GM18873 (cell line): ENCODE measurements around the gene ADAMTS20.
"Not testable (repeated sequence)": the region's sequence is repeated elsewhere in the genome, so short reads cannot be mapped to it uniquely, and the experiment has no call there.

Source experiments
- ATAC-seq: cut with Tn5 transposase; IDR thresholded peaks from one replicate; pipeline ENCODE4 v1.9.1; 2021; ENCODE audit warnings: mild to moderate bottlenecking, moderate library complexity, moderate number of reproducible peaks; ENCODE audit not compliant: unreplicated experiment, low FRiP score

ADAMTS20 gene, protein sequence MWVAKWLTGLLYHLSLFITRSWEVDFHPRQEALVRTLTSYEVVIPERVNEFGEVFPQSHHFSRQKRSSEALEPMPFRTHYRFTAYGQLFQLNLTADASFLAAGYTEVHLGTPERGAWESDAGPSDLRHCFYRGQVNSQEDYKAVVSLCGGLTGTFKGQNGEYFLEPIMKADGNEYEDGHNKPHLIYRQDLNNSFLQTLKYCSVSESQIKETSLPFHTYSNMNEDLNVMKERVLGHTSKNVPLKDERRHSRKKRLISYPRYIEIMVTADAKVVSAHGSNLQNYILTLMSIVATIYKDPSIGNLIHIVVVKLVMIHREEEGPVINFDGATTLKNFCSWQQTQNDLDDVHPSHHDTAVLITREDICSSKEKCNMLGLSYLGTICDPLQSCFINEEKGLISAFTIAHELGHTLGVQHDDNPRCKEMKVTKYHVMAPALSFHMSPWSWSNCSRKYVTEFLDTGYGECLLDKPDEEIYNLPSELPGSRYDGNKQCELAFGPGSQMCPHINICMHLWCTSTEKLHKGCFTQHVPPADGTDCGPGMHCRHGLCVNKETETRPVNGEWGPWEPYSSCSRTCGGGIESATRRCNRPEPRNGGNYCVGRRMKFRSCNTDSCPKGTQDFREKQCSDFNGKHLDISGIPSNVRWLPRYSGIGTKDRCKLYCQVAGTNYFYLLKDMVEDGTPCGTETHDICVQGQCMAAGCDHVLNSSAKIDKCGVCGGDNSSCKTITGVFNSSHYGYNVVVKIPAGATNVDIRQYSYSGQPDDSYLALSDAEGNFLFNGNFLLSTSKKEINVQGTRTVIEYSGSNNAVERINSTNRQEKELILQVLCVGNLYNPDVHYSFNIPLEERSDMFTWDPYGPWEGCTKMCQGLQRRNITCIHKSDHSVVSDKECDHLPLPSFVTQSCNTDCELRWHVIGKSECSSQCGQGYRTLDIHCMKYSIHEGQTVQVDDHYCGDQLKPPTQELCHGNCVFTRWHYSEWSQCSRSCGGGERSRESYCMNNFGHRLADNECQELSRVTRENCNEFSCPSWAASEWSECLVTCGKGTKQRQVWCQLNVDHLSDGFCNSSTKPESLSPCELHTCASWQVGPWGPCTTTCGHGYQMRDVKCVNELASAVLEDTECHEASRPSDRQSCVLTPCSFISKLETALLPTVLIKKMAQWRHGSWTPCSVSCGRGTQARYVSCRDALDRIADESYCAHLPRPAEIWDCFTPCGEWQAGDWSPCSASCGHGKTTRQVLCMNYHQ (N-terminal part only)

DNA sequence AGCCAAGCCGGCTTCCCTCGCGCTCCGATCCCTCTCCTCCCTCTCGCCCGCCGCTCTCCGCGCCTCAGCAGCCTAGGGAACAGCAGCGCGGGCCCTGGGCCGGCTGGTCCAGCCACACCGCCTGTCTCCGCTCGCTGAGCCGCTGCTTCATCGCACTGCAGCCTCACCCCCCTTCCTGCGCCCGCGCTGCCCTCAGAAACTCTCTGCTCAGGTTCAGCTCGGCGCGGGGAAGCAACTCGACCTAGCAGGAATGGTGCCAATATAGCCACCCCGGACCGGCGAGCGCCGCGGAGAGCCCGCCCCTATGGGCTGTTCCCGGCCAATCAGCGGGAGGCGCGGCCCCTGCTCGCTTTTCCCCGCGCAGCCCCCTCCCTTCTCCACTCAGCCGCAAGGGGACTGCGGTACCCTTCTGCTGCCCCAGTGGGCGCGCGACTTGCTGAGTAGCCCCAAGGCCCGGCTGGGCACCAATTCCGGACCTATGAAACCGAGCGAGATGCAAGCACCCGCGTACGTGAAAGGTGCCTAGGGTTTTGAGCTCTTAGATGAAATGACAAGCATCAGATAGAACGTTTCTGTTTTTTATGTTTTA lies at the start of gene ADAMTS20:
Gene ADAMTS20 (minus strand): TSS at position 233 of the 589 bp plus-strand sequence. CDS start 282 bp downstream, outside the sequence.
- ATAC-seq: no peak

DNA sequence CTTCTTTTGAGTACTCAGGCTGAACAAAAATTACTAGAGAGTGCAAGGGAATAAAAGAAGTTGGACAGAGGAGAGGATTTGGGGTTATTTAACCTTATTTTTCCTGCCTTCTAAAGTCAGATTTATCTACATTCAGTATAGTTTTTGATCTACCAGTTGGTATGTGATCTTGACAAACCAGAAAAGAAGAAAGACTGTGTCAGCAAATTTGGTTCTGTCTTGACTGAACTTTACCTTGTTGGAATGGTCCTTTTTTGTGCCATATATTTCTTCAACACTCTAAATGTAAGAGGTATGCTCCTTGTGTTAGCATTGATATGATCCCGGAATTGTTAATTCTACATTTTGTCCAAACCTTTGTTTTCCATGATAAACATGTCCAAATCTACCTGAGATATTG lies 47.7 kb upstream of the ADAMTS20 start:
- no peak for ATAC-seq

DNA sequence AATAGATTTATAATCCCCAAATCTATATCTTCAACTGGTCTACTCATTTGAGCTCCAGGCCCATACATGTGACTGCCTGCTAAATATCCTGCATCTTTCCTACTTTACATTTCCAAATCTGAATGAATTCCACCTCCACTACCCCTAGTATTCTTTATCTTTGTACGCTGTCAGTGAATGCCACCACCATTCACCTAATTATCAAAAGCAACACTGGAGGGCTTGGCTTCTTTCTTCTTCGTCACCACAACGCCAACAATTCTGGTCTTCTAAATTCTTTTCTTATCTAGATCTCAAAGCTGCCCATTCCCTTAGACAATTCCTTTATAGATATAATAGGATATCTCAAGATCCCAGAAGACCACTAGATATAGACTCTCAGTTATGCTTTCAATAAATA lies 47.1 kb upstream of the ADAMTS20 start:
- no peak for ATAC-seq

DNA sequence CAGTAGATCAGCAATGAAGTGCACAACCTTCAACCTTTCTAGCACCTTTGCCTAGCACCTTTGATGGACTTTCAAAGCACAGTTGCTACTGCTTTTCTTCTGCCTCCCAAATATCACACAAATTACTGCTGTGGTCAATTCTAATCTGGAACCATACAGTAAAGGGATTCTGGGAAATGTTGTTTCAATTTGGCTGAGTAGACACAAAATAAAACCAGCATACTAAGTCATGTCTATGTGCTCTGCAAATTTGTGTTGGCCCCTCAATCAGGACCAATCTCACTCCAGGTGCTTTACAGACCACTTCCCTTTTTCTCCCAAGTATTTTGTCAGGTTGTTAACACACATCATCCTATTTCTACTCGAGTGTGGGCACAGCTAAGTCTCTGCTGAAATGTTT lies 38.3 kb upstream of the ADAMTS20 start:
- ATAC-seq: no peak

DNA sequence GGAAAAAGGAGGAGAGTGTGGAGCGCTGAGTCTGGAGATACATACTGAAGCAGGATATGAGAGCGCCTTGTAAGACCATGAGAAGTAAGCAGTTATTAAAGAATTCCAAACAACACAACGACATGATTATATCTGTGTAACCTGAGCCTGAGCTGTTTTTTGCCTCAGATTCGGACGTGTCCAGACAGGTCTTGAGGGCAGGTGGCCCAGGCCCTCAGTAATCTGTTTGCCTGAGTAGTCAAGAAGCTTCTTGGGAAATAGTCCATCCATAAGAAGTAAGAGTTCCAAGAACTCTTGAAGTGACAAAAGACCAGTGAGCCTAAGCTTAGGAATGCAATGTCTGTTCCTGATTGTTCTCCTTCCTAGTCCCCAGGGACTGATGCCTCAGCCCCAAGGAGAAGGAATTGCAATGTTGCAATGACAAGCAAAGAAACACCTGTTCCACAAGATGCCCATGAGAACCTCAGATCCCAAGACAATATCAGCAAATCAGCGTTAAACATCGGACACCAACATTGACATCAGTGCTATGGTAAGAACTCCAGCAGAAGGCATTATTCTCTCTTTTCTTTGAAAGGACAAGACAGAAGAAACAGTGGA lies 34.7 kb upstream of the ADAMTS20 start:
- no peak for ATAC-seq

DNA sequence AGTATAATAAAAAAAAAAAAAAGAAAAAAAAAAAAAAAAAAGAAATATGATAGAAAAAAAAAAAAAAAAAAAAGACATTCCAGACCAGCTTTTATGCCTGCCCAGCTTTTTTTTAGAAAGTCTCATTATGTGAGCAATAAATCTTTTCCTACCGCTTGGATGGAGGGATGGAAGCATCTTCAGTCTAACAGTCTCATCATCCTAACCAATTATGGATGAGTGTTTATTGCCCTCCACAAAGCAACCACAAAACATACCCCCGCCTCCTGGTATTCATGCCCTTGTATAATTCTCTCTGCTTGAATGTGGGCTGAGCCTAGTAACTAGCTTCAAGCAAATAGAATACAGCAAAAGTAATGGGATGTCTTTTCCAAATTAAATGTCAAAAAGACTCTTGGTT lies 33.7 kb upstream of the ADAMTS20 start:
- ATAC-seq: no peak

DNA sequence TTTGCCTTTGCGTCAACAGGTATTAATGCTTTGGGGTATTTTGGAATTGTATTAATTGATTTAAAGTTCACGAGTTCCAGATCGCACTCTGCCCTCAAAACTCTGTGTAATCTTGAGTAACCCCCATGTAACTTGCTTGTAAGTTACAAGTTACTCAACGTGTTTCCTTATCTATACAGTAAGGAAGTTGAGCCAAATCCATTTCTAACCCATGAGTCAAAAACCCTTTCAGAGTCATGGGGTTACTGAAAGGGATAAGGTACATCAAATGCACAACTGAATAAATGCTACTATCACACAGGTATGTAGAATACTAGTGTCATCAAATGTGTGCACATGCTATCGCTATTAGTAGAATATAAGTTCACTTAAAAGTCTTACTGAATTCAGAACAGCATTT lies 28.6 kb upstream of the ADAMTS20 start:
- ATAC-seq: no peak

DNA sequence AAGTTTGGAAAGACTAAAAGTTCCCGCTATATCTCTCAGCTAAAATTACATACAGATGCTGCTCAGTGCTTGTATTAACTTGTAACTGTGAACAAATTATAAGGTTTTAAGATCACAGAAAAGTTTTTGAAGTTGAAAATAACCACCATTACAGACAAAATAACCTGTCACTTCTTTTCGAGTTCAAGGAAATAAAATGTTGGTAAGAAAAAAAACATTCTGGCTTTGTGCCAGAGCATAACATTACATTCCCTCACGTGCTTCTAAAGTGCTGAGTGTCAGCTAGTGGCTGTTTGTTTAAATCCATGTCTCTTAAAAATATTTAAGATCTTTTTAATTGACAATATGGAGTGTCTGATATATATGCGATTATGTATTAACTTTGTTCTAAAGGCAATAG lies 27.2 kb upstream of the ADAMTS20 start:
- no peak for ATAC-seq

DNA sequence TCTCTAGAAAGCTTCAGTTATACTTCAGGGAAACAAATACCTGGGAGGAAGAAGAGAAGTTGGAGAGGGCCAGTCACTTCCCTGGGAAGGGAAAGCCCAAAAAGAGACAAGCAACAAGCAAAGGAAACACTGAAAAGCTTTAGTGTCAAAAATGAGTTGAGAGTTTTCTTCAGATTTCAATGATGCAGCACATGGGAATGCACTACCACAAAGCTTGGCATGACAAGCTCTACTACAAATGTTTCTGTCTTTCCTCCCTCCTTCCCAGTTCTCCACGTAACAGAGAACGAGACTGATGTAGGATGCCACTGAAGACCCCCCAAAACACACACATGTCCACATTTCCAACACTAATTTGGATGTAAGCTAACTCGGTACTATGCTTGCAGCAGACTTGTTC lies 26.8 kb upstream of the ADAMTS20 start:
- ATAC-seq: no peak

DNA sequence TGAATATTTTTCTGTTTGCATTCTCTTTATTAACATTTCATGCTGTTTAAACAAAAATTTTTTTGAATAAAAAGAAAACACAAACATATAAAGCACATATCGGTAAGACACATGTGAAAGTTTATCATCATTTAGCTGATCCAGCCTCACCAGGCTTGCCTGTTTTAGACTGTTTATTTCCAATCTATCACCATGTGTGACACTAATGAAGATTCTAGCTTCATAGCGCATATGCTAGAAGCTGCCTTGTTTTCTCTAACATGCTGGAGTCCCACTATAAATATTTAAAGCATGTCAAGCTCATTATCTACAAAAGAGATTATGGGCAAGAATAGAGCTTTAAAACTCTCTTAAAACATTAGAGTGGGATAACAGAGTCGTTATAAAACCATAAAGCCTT lies 25.4 kb upstream of the ADAMTS20 start:
- ATAC-seq: no peak

DNA sequence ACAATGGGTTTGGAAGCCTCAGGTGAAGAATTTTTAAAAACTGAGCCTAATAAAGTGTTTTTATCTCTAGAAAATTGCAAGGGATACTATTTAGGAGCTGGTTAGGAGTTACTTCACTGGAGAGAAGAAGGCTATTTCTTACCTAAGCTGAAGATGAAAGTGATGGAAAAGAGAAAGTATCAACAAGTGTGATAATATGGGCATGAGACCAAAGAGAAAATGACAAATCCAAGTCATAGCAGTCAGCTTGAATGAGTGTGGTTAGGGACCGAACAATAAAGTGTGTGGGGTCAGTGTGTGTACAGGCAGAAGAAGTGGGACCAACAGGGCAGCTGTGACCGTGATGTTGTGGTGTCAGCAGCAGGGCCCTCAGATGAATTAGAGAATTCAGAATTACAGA lies 24.2 kb upstream of the ADAMTS20 start:
- no peak for ATAC-seq

DNA sequence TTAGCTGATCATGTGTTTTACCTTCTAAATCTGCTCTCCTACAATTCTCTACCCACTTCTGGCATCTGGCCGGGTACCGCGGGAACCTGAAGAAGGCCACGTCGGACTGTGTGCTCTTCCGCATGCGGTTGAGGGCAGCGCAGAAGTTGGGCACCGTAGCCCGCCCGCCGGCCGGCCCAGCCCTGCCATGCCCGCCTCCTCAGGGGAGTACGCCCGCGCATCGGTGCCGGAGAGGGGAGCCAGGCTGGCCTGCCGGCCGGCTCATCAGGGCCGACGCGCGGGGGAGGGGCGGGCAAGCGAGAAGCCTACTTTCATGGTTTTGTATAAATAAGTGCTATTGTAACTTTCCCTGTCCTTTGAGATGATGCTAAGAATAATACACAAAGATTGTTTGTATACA lies 19.9 kb upstream of the ADAMTS20 start:
- no peak for ATAC-seq

DNA sequence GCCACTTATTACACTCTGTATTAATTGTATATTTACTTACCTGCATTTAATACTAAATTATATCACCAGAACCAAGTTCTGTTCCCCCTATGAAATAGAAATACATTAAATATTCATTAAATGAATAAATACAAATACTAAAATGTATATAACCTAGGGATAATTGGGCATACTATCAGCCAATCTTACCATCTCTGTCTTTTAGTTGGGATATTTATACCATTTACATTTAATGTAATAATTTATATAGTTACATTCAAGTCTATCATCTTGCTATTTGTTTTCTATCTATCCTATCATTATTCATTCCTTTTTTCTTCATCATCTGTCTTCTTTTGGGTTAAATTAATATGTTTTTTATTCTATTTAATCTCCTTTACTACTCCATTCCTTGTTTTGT lies 4.1 kb upstream of the ADAMTS20 start:
- no peak for ATAC-seq

DNA sequence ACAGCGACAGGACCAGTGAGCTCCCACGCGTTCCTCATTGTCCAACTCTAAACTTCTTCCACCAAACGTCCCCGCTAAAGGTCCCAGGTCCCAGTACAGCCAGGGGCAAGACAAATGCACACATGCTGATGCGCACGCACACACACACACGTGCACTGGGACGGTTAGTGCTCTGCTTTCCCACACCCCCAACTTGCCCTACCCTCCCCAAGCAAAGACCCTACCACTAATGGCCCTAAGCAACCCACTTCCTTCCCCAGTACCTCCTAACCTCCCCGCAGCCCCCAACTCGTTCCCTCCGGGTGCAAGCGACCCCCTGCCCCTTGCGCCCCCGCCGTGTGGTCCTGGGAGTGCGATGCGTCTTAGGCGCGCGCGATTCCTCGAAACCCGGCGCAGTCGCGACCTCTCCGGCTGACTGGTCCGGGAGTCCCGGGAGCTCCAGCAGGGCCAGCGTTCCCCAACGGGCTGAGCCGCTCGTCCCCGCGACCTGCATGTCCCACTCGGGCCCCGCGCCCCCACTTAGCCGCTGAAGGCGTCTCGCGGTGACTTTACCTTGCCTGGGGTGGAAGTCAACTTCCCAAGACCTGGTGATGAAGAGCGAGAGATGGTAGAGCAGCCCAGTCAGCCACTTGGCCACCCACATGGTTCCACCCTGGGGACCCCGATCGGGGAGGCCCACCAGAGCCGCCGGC lies 578 bp downstream of the ADAMTS20 start:
- no peak for ATAC-seq

DNA sequence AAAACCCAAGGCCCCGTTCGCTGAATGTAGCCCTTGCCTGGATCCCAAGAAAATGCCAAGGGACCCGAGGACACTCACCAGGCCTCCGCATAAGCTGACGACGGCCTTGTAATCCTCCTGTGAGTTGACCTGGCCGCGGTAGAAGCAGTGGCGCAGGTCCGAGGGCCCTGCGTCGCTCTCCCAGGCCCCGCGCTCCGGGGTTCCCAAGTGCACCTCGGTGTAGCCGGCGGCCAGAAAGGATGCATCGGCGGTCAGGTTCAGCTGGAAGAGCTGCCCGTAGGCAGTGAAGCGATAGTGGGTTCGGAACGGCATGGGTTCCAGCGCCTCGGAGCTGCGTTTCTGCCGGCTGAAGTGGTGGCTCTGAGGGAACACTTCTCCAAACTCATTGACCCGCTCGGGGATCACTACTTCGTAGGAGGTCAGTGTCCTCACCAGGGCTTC lies 1.2 kb downstream of the ADAMTS20 start:
- ATAC-seq: no peak

DNA sequence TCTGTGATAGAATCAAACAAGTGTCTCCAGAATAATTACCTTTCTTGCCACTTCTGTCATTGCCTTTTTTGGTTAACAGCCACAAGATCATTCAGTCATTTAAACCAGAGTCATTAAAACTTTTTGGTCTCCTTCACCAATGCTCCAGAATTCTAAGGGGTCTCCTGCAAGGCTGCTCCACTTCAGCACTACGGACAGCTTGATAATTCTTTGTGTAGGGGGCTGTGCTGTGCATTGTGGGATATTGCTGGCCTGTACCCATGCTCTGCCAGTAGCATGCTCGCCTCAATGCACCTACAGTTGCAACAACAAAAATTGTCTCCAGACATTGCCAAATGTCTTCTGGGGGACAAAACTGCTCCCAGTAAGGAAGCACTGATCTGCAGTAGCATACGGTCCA lies 7.3 kb downstream of the ADAMTS20 start:
- ATAC-seq: no peak

DNA sequence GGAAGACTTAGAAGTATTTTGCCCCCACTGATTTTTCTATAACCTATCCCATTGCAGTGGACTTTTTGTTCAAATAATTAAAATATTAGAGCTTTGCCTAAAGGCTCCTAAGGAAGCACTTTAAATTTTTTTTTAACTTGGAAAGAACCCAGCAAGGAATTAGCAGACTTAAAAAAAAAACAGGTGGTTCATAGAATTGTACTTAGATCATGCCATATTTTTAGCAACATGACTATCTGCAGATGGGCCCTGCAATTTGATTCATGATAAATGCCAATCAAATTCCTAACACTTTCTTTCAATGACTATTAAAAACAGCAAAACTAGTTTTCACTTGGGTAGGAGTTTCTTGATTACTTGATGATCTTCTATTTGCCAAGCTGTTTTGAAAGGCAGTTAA lies 11.5 kb downstream of the ADAMTS20 start:
- ATAC-seq: no peak

DNA sequence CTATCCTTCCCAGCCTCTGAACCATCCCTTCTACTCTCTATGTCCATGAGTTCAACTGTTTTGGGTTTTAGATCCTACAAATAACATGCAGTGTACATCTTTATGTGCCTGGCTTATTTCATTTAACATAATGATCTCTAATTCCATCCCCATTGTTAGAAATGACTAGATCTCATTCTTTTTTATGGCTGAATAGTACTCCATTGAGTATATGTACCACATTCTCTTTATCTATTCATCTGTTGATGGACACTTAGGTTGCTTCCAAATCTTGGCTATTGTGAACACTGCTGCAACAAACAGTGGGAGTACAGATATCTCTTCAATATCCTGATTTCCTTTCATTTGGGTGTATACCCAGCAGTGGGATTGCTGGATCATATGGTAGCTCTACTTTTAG lies 14.3 kb downstream of the ADAMTS20 start:
- not testable (repeated sequence) for ATAC-seq

DNA sequence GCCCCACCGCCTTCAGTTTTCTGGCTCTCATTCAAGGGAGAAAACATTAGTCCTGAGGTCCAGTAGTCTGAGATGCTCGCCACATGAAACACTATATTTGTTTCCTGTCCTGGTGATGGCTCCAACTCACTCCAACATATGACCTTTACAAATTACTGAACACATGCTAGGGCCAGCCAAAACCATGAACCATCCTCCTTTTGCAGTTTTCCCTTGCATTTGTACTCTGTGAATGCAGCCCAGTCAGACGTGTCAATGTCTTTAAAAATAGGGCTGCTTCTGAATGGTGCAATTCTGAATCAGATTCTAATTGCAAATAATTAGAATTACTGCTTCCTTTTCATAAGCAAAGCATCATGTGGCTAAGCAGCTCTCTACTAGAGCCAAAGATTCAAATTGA lies 36.0 kb downstream of the ADAMTS20 start:
- ATAC-seq: no peak
